GM19099 (cell line): ENCODE results near the gene AGMO.

Source experiments
- POLR2A ChIP-seq: IDR thresholded peaks from 3 replicates; pipeline ENCODE4 v1.6.1; 2011; ENCODE audit warnings: low read depth; ENCODE audit not compliant: insufficient read length; ENCODE audit errors: extremely low read depth

The AGMO gene

GRCh38 chr7:15159261-15159660 is 402.6 kb downstream of the AGMO start:
- TF ChIP-seq POLR2A, result no peak

- TF ChIP-seq POLR2A, result no peak
Measured at GRCh38 chr7:15158141-15158810, 403.5 kb downstream of the AGMO start.
